ENCODE results near the gene ATP5PB.
A peak's percentile ranks its signal among the peaks of the same experiment; 100 is the strongest.

The ATP5PB gene

DNA sequence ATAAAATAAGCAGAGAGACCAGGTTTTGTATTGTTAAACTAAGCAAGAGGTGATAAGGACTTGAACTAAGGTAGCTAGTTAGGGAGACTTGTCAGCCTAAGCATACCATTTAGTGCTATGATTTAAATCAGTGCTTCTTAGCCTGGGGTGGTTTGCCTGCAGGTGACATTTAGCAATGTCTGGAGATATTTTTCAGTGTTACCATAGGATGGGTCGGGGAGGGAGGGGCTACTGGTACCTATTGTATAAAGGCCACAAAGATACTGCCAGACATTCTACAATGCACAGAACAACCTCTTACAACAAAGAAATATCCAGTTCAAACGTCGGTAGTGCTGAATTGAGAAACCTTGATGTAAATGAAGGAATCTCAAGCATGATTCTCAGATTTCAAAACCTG lies 3.3 kb downstream of the ATP5PB start:
- in situ Hi-C loops (cut with MboI; ENCODE audit: low pct_unique_long_range_greater_than_20kb, low sequenced_read_pairs, unreplicated experiment): no loop called here
- TF ChIP-seq, protein P1, sequence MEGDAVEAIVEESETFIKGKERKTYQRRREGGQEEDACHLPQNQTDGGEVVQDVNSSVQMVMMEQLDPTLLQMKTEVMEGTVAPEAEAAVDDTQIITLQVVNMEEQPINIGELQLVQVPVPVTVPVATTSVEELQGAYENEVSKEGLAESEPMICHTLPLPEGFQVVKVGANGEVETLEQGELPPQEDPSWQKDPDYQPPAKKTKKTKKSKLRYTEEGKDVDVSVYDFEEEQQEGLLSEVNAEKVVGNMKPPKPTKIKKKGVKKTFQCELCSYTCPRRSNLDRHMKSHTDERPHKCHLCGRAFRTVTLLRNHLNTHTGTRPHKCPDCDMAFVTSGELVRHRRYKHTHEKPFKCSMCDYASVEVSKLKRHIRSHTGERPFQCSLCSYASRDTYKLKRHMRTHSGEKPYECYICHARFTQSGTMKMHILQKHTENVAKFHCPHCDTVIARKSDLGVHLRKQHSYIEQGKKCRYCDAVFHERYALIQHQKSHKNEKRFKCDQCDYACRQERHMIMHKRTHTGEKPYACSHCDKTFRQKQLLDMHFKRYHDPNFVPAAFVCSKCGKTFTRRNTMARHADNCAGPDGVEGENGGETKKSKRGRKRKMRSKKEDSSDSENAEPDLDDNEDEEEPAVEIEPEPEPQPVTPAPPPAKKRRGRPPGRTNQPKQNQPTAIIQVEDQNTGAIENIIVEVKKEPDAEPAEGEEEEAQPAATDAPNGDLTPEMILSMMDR (IDR thresholded peaks at IDR 0.05; ENCODE audit: extremely low read depth, insufficient read depth, missing control alignments): no peak
- DNase-seq (ENCODE audit: low spot score): no peak

- in situ Hi-C loops (cut with MboI; ENCODE audit: low pct_unique_long_range_greater_than_20kb, low sequenced_read_pairs, unreplicated experiment): no loop called here
These were observed 4.4 kb downstream of the ATP5PB start for GRCh38 chr1:111453706-111454105.

DNA sequence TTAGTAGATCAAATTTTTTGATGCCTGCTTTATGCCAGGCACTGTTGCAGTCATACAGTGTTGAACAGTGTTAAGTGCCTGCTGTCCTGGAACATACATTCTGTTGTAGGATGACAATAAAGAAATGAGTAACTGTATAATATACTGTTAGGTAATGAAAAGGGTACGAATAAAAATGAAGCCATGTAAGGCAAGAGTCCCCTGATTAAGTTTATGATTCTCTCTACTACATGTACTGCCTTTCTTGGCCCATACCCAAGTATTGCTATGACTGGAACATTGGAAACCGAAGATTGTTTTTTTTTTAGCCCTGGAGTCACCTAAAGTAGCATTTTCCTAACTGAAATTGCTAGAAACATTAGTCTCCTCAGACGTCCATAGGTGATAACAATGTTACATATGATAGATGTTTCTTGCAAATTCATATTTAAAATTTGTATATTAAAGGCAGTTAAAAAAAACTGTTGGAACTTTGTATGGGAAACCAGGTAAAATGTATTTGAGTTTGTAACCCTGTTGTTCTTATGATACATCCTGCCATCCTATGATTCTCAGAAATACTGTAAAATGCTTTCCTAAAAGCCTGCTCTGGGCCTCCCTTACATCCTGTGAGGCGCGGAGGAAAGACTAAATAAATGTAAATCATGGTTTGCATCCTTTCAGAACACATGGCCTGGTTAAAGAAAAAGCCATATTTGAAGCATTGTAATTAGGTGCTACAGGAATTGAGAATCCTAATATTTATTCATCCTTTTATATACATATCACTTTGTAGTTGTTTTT lies 5.8 kb downstream of the ATP5PB start:
- in situ Hi-C loops (cut with MboI; ENCODE audit: low pct_unique_long_range_greater_than_20kb, low sequenced_read_pairs, unreplicated experiment): no loop called here
- peak; percentile 20 for DNase-seq (ENCODE audit: low spot score)
- TF ChIP-seq, protein P1 (IDR thresholded peaks at IDR 0.05; ENCODE audit: extremely low read depth, insufficient read depth, missing control alignments): no peak

More at GRCh38 chr1:111453706-111454105, 4.4 kb downstream of the ATP5PB start:
- TF ChIP-seq, protein P1 (IDR thresholded peaks at IDR 0.05; ENCODE audit: extremely low read depth, insufficient read depth, missing control alignments): no peak
- no peak for DNase-seq (ENCODE audit: low spot score)

GRCh38 chr1:111455642-111456031 lies 6.4 kb downstream of the ATP5PB start:
- in situ Hi-C loops (cut with MboI; ENCODE audit: low pct_unique_long_range_greater_than_20kb, low sequenced_read_pairs, unreplicated experiment): no loop called here
- DNase-seq (ENCODE audit: low spot score): no peak
- TF ChIP-seq, protein P1 (IDR thresholded peaks at IDR 0.05; ENCODE audit: extremely low read depth, insufficient read depth, missing control alignments): no peak

DNA sequence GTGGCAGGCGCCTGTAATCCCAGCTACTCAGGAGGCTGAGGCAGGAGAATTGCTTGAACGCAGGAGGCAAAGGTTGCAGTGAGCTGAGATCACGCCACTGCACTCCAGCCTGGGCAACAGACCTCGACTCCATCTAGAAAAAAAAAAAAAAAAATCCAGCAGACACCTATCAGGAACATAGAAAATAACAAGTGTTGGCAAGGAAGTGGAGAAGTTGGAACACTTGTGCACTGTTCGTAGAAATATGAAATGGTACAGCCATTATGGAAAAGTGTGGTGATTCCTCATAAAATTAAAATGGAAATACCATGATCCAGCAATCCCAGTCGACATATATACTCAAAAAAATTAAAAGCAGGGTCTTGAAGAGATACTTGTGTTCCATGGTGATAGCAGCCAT lies 12.5 kb downstream of the ATP5PB start:
- in situ Hi-C loops (cut with MboI; ENCODE audit: low pct_unique_long_range_greater_than_20kb, low sequenced_read_pairs, unreplicated experiment): no loop called here
- TF ChIP-seq, protein P1 (IDR thresholded peaks at IDR 0.05; ENCODE audit: extremely low read depth, insufficient read depth, missing control alignments): no peak
- no peak for DNase-seq (ENCODE audit: low spot score)

GRCh38 chr1:111462370-111463028 lies 13.2 kb downstream of the ATP5PB start:
- DNase-seq (ENCODE audit: low spot score): no peak
- in situ Hi-C loops (cut with MboI; ENCODE audit: low pct_unique_long_range_greater_than_20kb, low sequenced_read_pairs, unreplicated experiment): no loop called here
- TF ChIP-seq, protein P1 (IDR thresholded peaks at IDR 0.05; ENCODE audit: extremely low read depth, insufficient read depth, missing control alignments): no peak

All from GM13977 (cell line).